Thoracic aorta (tissue), 2 donors: ENCODE data around the gene TXNDC11. TPM values are rescaled to one million over a fixed set of nuclear protein-coding genes. Genes with fewer than 3 reads are reported as not detected.
A peak's percentile ranks its signal among the peaks of the same experiment; 100 is the strongest.

ENCODE experiments used
- ATAC-seq: fragments of 150-250 bp; one replicate; pipeline ENCODE4 v1.8.0; 2017; ENCODE audit warnings: low read depth; ENCODE audit not compliant: insufficient number of reproducible peaks, low FRiP score
- DNase-seq: peaks from one replicate; pipeline ENCODE4 v3.0.0-alpha.2; 2020; ENCODE audit warnings: low spot score
- H3K27ac ChIP-seq, 2 donors: fragments of 200-600 bp; sonication (generic); 1 replicate in 1 of 2; 2 replicates in 1 of 2; pipeline ENCODE4 v1.5.1; 2016; ENCODE audit warnings: mild to moderate bottlenecking in 2 of 2, moderate library complexity in 2 of 2
- H3K27me3 ChIP-seq: fragments of 200-600 bp; sonication (generic); replicated peaks from 2 replicates; pipeline ENCODE4 v1.6.0; 2016; ENCODE audit warnings: mild to moderate bottlenecking; ENCODE audit not compliant: insufficient read depth
- H3K36me3 ChIP-seq: fragments of 200-600 bp; sonication (generic); one replicate; pipeline ENCODE4 v1.5.1; 2016
- H3K4me1 ChIP-seq, 2 donors: fragments of 200-600 bp; sonication (generic); 1 replicate in 1 of 2; 2 replicates in 1 of 2; pipeline versions ENCODE4 v1.5.1 to v1.6.0; 2016; ENCODE audit warnings: low read depth in 2 of 2, mild to moderate bottlenecking in 1 of 2; ENCODE audit not compliant: control insufficient read depth in 1 of 2
- H3K4me3 ChIP-seq: fragments of 200-600 bp; sonication (generic); 2 replicates; pipeline ENCODE4 v1.5.1; 2016; ENCODE audit warnings: mild to moderate bottlenecking
- H3K9me3 ChIP-seq: fragments of 200-600 bp; sonication (generic); 2 replicates; pipeline ENCODE4 v1.5.1; 2016
- CTCF ChIP-seq: fragments of 200-600 bp; sonication (generic); IDR thresholded peaks from one replicate; pipeline ENCODE4 v1.5.1; 2019; ENCODE audit warnings: antibody characterized with exemption
- total RNA-seq, 2 donors: library from RNA; depleted of rRNA; stranded (reverse); fragments of >200 nt; gene quantifications; one replicate each; pipeline versions ENCODE4 v1.1.0 to v1.2.3, GENCODE V29; 2016

Gene TXNDC11
- total RNA-seq, 2 donors from 2014 or later = 44.5 to 49.4 TPM

- H3K4me3 ChIP-seq = no peak overlapping the region
- no peak overlapping the region for H3K27ac ChIP-seq
- no peak for ATAC-seq
- no peaks in the 10 kb centered on the region for H3K9me3 ChIP-seq
- H3K27me3 ChIP-seq = no peaks in the 10 kb centered on the region
- no peak for DNase-seq
- TF ChIP-seq CTCF = no peak
- peaks cover 23% of the 10 kb centered on the region for H3K36me3 ChIP-seq
- H3K4me1 ChIP-seq = peaks cover 4 to 7% of the 10 kb centered on the region in 2 donors
Measured at GRCh38 chr16:11747949-11748403, 5.3 kb upstream of the TXNDC11 start.

GRCh38 chr16:11744075-11744470 is 1.4 kb upstream of the TXNDC11 start:
- peaks cover 11 to 32% of the 10 kb centered on the region in 2 donors for H3K4me1 ChIP-seq
- TF ChIP-seq CTCF = no peak
- peaks cover 1% of the 10 kb centered on the region for H3K36me3 ChIP-seq
- H3K9me3 ChIP-seq = no peaks in the 10 kb centered on the region
- peak overlapping the region; percentile 93 to 98 for H3K27ac ChIP-seq
- ATAC-seq (no peak), DNase-seq (no peak)
- H3K4me3 ChIP-seq = no peak overlapping the region
- no peaks in the 10 kb centered on the region for H3K27me3 ChIP-seq

GRCh38 chr16:11743308-11744074 is 834 bp upstream of the TXNDC11 start:
- Histone ChIP-seq H3K27ac (peak overlapping the region; percentile 93 to 98), H3K9me3 (no peaks in the 10 kb centered on the region), H3K36me3 (no peaks in the 10 kb centered on the region), H3K27me3 (no peaks in the 10 kb centered on the region), H3K4me1 (peaks cover 11 to 37% of the 10 kb centered on the region in 2 donors), H3K4me3 (peak overlapping the region; percentile 95)
- TF ChIP-seq CTCF = no peak
- DNase-seq (peak; percentile 39), ATAC-seq (peak; percentile 27)

GRCh38 chr16:11742093-11742535 is 543 bp downstream of the TXNDC11 start:
- H3K27me3 ChIP-seq = no peaks in the 10 kb centered on the region
- ATAC-seq (no peak), DNase-seq (no peak)
- TF ChIP-seq CTCF = no peak
- no peaks in the 10 kb centered on the region for H3K36me3 ChIP-seq
- H3K4me3 ChIP-seq = peak overlapping the region; percentile 95
- H3K27ac ChIP-seq = peak overlapping the region; percentile 93 to 98
- H3K9me3 ChIP-seq = no peaks in the 10 kb centered on the region
- H3K4me1 ChIP-seq = peaks cover 11 to 47% of the 10 kb centered on the region in 2 donors

GRCh38 chr16:11740567-11740966 is 2.1 kb downstream of the TXNDC11 start:
- ATAC-seq = no peak
- Histone ChIP-seq H3K36me3 (peaks cover 1% of the 10 kb centered on the region), H3K27ac (peak overlapping the region in 1 of 2 donors; percentile 98), H3K27me3 (no peaks in the 10 kb centered on the region), H3K4me1 (peaks cover 11 to 56% of the 10 kb centered on the region in 2 donors), H3K4me3 (peak overlapping the region; percentile 95), H3K9me3 (no peaks in the 10 kb centered on the region)
- no peak for TF ChIP-seq CTCF
- DNase-seq = no peak
